ENCODE data around the gene UQCC5.
"Not testable (repeated sequence)": the region's sequence is repeated elsewhere in the genome, so short reads cannot be mapped to it uniquely, and the experiment has no call there.

Gene UQCC5

DNA sequence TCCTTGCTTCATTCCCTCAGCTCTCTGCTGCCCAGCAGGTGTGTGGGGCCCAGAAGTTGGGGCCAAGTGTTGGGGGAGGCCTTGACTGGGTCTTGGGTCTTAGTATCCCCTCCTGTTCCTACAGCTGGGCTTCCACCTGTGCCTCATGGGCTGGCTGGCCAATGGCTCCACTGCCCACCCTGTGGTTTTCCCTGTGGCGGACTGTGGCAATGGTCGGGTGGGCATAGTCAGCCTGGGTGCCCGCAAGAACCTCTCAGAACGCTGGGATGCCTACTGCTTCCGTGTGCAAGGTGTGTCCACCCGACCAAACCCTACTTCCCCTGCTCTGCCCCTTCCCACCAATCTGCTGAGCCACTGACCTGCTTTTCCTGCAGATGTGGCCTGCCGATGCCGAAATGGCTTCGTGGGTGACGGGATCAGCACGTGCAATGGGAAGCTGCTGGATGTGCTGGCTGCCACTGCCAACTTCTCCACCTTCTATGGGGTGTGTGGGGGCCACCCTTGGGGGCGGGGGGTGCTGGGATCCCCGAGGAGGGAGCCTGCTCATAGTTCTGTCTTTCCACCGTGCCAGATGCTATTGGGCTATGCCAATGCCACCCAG lies 13.7 kb upstream of the UQCC5 start:
- DNase-seq (ENCODE audit: low read depth, low spot score), result no peak

GRCh38 chr3:52523386-52524257 lies 12.8 kb upstream of the UQCC5 start:
- DNase-seq (ENCODE audit: low read depth, low spot score), result no peak

DNA sequence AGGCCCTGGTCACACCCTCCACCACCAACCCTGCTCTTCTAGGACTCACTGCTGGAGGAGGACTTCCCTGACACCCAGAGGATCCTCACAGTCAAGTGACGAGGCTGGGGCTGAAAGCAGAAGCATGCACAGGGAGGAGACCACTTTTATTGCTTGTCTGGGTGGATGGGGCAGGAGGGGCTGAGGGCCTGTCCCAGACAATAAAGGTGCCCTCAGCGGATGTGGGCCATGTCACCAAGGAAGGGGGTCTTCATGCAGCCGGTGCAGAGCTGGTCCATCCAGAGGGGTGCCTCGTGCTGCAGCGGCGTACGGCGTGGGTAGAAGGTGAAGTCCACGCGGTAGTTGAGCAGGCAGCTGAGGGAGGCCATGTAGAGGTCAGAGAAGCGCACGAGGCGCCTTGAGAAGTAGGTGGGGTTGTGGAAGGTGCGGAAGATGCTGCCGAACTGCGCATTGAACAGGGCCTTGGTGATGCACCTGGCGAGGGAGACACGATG lies 12.1 kb upstream of the UQCC5 start:
- DNase-seq (ENCODE audit: low read depth, low spot score), result no peak

DNA sequence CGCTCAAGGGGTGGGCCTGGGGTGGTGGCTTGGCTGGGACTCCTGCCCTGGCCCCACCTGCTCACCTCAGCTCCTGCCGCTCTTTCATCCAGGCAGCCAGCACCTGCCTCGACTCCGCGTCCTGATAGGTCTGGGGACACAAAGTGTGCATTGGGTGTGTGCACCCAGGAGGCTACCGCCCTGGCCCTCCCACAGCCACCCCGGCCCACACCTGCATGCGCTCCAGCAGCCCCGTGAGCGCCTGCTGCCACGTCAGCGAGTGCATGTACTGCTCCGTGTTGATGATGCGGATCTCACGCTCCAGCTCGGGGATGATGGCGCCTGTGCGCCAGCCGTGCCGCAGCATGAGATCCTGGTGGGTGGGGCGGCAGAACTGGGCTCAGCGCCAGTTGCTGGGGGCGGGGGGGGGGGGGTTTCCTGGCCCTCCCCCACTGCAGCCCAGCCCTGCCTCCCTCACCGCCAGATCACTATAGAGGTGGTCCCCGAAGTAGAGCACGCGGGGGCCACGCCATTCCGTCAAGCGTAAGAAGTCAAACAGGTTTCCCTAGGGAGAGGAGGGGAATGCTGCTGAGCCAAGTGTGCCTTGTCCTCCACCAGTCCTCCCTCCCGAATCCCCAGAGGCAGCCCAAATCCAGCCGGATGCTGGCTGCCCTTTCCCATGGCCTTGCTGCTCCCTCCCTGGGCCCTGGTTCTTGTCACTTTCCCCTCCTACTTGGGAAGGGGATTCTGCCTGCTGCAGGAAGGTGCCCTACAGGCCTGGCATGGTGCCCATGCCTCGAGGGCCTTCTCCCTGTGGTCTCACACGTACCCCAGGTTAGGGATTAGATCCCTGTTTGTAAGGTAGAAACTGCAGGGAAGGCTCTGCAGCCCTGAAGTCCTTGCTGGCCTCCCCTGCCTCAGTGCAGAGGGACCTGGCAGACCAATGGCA lies 11.4 kb upstream of the UQCC5 start:
- DNase-seq (ENCODE audit: low read depth, low spot score), result no peak

GRCh38 chr3:52525680-52526561 lies 10.5 kb upstream of the UQCC5 start:
- DNase-seq (ENCODE audit: low read depth, low spot score), result no peak

- not testable (repeated sequence) for DNase-seq (ENCODE audit: low read depth, low spot score)
Measured at GRCh38 chr3:52526671-52527038, 9.8 kb upstream of the UQCC5 start.

GRCh38 chr3:52527039-52527731 lies 9.2 kb upstream of the UQCC5 start:
- DNase-seq (ENCODE audit: low read depth, low spot score), result no peak

- no peak for DNase-seq (ENCODE audit: low read depth, low spot score)
Measured at GRCh38 chr3:52527732-52528585, 8.4 kb upstream of the UQCC5 start.

- no peak for DNase-seq (ENCODE audit: low read depth, low spot score)
Measured at GRCh38 chr3:52528586-52529375, 7.6 kb upstream of the UQCC5 start.

- DNase-seq (ENCODE audit: low read depth, low spot score), result no peak
Measured at GRCh38 chr3:52529376-52530333, 6.8 kb upstream of the UQCC5 start.

DNA sequence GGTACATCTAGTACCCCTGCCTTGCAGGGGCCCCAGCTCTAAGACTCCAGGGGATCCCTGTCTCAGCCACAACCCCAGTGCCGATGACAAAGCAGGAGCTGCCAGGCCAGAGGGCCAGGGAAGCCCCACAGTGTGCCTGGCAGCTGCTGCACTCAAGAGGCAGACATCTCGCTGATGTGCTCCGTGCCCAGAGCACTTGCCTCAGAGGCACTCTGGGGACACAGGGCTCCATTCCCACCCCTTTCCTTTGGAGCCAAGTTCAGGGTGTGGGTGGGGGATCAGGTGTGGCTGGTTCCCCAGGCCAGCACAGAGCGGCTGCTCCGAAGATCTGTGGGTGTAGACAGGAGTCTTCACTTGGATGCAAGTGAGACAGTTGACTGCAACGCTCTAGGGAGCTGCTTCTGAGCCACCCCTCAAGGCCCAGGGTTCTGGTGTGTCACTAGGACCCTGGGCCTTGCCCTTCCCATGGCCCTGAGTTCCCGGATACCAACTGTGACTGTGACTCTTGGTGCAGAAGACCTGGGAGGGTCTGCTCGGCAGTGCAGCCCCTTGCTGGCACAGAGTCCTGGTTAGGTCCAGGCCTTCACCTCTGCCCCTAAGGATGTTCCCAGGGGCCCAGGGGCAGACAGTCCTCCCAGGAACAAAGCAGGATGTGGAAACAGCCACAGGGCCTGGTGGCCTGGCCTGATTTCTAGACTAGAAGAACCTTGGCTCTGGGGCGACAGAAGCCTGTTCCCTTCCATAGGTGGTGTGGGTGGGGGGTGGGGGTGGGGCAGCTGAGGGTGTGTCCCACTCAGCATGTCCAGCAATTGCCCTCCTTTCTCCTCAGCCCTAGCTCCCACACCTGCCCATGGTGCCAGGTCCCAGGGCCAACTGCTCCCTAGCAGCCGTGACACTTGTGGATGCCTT lies 5.2 kb upstream of the UQCC5 start:
- no peak for DNase-seq (ENCODE audit: low read depth, low spot score)

DNA sequence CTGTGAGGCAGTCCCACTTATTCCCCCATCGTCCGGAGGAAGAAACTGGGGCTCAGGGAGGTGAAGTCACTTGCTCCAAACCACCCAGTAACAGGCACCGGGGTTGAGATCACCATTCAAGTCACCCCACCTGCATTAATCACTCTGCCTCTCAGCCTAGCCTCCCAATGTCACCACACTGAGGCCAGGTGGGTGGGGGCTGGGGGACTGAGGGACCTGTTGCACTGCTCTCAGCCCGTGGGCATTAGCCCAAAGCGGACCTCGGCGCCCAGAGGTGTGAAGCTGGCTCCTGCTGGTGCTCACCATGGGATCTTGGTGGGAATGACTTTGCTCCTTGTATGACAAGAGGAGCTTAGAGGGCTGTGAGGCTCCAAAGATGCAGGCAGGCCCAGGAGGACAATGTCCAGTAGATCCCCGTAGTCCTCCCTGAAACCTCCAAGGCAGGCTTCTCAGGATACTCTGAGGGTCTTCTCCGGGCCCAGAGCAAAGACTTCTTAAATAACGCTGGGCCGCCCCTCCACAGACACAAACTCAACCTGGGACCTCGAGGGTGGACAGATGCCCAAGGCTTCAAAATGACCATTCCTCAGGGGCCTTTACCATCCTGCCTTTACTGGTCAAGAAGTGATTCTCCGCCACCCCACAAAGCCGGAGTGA lies 4.4 kb upstream of the UQCC5 start:
- no peak for DNase-seq (ENCODE audit: low read depth, low spot score)

DNA sequence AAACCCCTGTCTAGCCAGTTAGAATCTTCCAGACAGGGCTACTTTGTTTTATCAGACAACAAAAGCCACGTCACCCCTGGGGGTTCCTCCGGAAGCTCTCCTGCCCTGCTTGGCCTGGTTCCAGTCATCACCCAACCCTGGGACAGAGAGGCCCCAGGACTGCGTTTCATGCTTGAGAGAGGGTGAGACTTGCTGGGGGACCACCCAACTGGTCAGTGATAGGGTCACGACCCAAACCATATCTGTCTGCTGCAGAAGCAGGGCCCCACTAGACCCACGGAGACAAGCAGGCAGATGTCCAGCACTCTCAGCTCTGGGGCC lies 3.9 kb upstream of the UQCC5 start:
- no peak for DNase-seq (ENCODE audit: low read depth, low spot score)

- no peak for DNase-seq (ENCODE audit: low read depth, low spot score)
Measured at GRCh38 chr3:52532838-52533622, 3.4 kb upstream of the UQCC5 start.

DNA sequence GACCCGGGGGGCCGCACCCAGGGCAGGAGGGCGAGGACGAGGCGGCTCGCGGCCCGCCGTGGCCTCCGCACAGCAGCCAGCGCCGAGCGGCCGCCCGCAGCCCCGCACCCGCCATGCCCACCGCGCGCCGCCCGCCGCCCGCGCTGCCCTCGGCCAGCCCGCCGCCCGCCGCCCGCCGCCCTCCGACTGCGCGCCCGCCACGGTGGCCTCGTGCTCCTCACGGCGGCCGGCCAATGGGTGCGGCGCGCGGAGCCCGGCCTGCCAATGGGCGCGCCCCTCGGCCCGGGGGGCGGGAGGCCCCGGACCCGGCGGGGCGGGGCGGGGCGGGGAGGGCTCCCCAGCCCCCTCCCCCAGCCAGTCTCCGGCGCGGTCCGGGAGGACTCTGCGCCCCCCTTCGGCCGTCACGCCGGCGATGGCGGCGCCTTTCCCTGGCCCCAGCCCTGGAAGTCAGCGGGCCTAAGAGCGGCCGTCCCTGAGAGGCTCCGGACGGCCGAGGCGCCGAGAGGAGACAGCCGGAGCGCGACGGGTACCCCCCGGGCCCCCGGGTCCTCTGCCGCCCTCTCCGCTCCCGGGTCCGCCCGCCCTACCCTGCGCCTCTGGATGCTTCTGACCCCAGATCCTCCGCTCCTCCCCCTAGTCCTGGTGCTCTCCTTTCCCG lies 2.7 kb upstream of the UQCC5 start, which contains the start of gene NT5DC2:
TSS of gene NT5DC2 (minus strand) at position 235 of the 658 bp plus-strand sequence. CDS start at position 115, 120 bp downstream.
- no peak for DNase-seq (ENCODE audit: low read depth, low spot score)

Data from smooth muscle cell of the brain vasculature (primary cell).